ENCODE measurements around the gene PPP6R2. TPM values are rescaled to one million over a fixed set of nuclear protein-coding genes. Genes with fewer than 3 reads are reported as not detected.
"Not testable (repeated sequence)": the region's sequence is repeated elsewhere in the genome, so short reads cannot be mapped to it uniquely, and the experiment has no call there.

The PPP6R2 gene
- total RNA-seq, 2 experiments from 2014 or later = 56.5 to 58.9 TPM

DNA sequence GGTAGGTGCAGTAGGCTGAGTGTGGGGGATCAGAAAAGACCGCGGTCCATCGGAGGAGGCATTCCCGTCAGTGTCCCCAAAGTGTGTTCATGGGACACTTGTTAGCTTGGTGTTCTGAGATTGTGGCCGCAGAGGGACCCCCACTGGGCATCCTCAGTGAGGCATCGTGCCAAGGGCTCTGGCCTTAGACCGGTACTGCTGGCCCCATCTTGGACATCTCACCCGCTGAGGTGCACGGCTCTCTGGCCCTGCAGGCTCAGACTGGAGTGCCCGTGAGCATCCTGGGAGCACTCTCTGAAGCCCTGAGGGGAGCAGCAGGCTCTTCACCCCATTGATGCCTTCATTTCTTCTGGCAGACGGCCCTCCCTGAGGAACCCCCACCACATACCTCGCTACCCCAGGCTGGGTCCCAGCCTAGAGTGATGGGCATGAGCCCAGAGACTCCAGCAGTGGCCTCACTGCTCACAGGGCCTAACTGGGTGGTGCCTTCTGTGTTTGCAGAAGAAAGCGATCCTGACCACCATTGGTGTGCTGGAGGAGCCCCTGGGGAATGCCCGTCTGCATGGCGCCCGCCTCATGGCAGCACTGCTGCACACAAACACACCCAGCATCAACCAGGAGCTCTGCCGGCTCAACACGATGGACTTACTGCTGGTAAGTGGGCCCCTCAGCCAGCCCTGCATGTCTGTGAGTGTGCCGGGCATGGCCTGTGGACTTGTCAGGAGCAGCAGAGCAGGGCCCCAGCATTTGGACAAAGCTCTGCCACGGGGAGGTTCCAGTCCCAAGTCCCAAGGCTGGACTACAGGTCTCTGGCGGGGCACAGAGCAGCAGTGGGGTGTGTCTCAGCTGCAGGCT, 80.1 kb downstream of the PPP6R2 start:
- no peaks in the 10 kb centered on the region for H3K4me1 Mint-ChIP-seq
- no peaks in the 10 kb centered on the region for H3K9me3 Mint-ChIP-seq
- DNase-seq = no peak
- POLR2A ChIA-PET = no interaction called here
- H3K27me3 Mint-ChIP-seq = no peaks in the 10 kb centered on the region
- no peak overlapping the region for H3K27ac Mint-ChIP-seq
- CTCF ChIA-PET = no interaction called here
- H3K4me3 Mint-ChIP-seq = no peak overlapping the region
- H3K36me3 Mint-ChIP-seq (ENCODE audit: low read depth) = peaks cover 48% of the 10 kb centered on the region

- no peak overlapping the region for H3K27ac Mint-ChIP-seq
- H3K9me3 Mint-ChIP-seq = no peaks in the 10 kb centered on the region
- ChIA-PET POLR2A (no interaction called here), CTCF (no interaction called here)
- peaks cover 49% of the 10 kb centered on the region for H3K36me3 Mint-ChIP-seq (ENCODE audit: low read depth)
- H3K27me3 Mint-ChIP-seq = no peaks in the 10 kb centered on the region
- DNase-seq = no peak
- H3K4me3 Mint-ChIP-seq = no peak overlapping the region
- H3K4me1 Mint-ChIP-seq = no peaks in the 10 kb centered on the region
Observed at GRCh38 chr22:50423956-50424355, 80.8 kb downstream of the PPP6R2 start.

DNA sequence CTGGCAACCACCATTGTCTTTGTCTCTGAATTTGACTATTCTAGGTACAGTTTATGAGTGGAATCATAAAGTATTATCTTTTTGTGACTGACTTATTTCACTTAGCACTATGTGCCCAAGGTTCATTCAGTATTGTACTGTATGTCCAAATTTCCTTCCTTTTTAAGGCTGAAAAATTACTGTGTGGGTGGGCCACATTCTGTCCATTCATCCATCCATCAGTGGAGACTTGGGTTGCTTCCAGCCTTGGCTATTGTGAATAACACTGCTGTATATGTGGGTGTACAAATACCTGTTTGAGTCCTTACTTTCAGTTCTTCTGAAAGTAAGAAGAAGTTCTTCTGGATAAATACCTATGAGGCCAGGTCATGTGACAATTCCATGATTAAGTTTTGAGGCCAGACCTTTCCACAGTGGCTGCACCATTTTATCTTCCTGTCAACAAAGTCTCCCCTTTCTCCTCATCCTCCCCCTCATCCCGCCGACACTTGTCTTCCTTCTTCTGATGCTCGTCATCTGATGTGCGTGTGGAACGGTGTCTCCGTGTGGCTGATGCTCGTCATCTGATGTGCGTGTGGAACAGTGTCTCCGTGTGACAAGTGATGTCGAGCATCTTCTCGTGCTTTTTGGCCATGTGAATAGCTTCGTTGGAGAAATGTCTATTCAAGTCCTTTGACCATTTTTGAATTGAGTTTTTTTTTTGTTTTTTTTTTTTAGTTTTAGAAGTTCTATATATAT, 82.2 kb downstream of the PPP6R2 start:
- Mint-ChIP-seq H3K9me3 (no peaks in the 10 kb centered on the region), H3K27me3 (no peaks in the 10 kb centered on the region), H3K4me1 (no peaks in the 10 kb centered on the region), H3K4me3 (no peak overlapping the region), H3K36me3 (ENCODE audit: low read depth) (peaks cover 43% of the 10 kb centered on the region), H3K27ac (no peak overlapping the region)
- DNase-seq = no peak
- POLR2A ChIA-PET = interaction anchor here (1.1 kb wide), 1 partner anchor 43 kb away, joined by 3 read pairs; no protein-coding TSS in a partner anchor
- CTCF ChIA-PET = interaction anchor here (1.3 kb wide), 1 partner anchor 73 kb away, joined by 4 read pairs; no protein-coding TSS in a partner anchor

DNA sequence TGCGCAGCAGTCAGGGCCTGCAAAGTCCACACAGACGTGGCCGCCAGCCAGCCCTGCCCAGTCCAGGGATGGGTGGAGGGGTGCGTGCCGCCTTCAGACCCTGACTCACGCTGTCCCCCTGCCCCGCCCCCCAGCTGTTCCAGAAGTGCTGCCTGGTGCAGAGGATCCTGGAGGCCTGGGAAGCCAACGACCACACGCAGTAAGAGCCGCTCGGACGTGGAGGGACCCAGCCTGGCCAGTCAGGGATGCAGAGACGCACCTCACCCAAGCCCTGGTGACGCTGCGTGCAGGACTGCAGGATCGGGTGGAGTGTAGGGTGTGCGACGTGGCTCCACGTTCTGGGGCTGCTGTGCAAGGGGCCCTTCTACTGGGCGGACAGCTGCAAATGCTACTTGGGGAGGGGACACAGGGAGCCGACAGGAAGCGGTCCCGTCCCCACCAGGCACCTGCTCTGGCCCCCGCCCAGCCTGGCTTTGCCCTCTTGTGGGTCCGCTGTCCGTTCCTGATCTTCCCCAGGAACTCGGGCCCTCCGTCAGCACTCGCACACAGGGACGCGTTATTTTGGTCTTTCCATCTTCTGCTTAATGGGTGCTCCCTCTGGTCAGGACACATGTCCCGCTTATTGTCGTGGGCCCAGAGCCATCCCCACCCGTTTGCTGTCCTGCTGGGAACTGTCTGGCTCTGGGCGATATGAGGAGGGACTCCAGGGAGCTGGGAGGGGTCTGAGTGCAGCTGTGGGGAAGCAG, 89.2 kb downstream of the PPP6R2 start:
- H3K27me3 Mint-ChIP-seq = no peaks in the 10 kb centered on the region
- H3K36me3 Mint-ChIP-seq (ENCODE audit: low read depth) = peaks cover 33% of the 10 kb centered on the region
- ChIA-PET CTCF (no interaction called here), POLR2A (no interaction called here)
- no peak overlapping the region for H3K4me3 Mint-ChIP-seq
- no peaks in the 10 kb centered on the region for H3K4me1 Mint-ChIP-seq
- no peak for DNase-seq
- H3K27ac Mint-ChIP-seq = no peak overlapping the region
- no peaks in the 10 kb centered on the region for H3K9me3 Mint-ChIP-seq

- CTCF ChIA-PET, H3K9me3 Mint-ChIP-seq: not testable (repeated sequence)
Observed at GRCh38 chr22:50432877-50433510, 89.9 kb downstream of the PPP6R2 start.

DNA sequence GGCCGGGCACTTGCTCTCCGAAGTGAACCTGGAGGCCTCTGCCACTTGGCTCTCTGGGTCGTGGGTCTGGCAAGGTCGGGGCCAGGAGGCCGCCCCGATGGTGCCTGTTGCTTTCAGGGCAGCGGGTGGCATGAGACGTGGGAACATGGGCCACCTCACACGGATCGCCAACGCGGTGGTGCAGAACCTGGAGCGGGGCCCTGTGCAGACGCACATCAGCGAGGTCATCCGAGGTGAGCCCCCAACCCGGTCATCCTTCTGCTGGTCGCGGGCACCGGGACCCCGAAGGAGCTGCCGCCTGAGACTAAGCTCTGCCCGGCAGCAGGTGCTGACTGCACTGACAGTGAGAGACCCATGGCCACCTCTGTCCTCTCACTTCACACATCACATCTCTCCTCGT, 91.7 kb downstream of the PPP6R2 start:
- no peak overlapping the region for H3K4me3 Mint-ChIP-seq
- H3K27ac Mint-ChIP-seq = no peak overlapping the region
- H3K27me3 Mint-ChIP-seq = no peaks in the 10 kb centered on the region
- DNase-seq = no peak
- no peaks in the 10 kb centered on the region for H3K4me1 Mint-ChIP-seq
- H3K36me3 Mint-ChIP-seq (ENCODE audit: low read depth) = peaks cover 21% of the 10 kb centered on the region
- H3K9me3 Mint-ChIP-seq = no peaks in the 10 kb centered on the region
- ChIA-PET CTCF (no interaction called here), POLR2A (no interaction called here)

More at GRCh38 chr22:50432877-50433510, 89.9 kb downstream of the PPP6R2 start:
- H3K27ac Mint-ChIP-seq, DNase-seq, H3K27me3 Mint-ChIP-seq, H3K4me3 Mint-ChIP-seq, POLR2A ChIA-PET, H3K4me1 Mint-ChIP-seq: not testable (repeated sequence)
- peaks cover 31% of the 10 kb centered on the region for H3K36me3 Mint-ChIP-seq (ENCODE audit: low read depth)

- Mint-ChIP-seq H3K9me3 (no peaks in the 10 kb centered on the region), H3K36me3 (ENCODE audit: low read depth) (peaks cover 21% of the 10 kb centered on the region), H3K27me3 (no peaks in the 10 kb centered on the region), H3K27ac (no peak overlapping the region), H3K4me3 (no peak overlapping the region), H3K4me1 (no peaks in the 10 kb centered on the region)
- CTCF ChIA-PET = no interaction called here
- POLR2A ChIA-PET = interaction anchor here (1.1 kb wide), 1 partner anchor 74 kb away, joined by 3 read pairs; no protein-coding TSS in a partner anchor
- no peak for DNase-seq
Observed at GRCh38 chr22:50435291-50436014, 92.3 kb downstream of the PPP6R2 start.

DNA sequence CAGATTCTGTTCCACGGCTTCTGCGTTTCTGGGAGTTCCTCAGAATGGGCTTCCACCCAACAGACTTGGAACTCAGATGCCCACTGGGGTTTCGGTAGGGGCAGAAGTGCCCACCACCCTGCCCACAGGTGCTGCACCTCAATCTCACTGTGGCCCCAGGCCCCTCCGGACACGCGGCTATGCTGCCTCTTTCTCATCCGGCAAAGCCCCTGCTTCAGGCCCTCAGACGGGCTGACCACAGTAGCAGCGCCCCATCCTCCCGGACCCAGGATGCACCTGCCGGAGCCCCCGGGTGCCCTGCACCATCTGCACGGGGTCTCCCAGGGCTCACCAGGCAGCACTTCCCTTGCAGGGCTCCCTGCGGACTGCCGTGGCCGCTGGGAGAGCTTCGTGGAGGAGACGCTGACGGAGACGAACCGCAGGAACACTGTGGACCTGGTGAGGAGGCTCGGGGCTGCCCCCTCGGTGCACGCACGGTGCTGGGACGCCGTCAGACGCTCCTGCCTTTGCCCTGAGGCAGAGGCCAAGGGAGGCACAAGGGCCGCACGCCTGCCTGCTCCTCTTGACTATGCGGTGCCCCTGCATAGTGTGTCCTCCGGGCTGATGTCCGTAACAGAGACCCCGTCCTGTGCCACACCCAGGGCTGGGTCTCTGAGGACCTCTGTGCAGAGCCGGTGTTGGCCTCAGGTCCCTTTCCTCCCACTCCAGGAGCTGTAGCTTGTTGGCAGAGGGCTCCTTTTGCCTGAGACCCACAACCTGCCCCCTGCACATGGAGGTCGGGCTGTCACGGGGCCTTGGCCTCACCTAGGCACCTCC, 93.1 kb downstream of the PPP6R2 start:
- DNase-seq = no peak
- Mint-ChIP-seq H3K36me3 (ENCODE audit: low read depth) (peaks cover 15% of the 10 kb centered on the region), H3K9me3 (no peaks in the 10 kb centered on the region), H3K4me1 (no peaks in the 10 kb centered on the region), H3K4me3 (no peak overlapping the region), H3K27ac (no peak overlapping the region), H3K27me3 (no peaks in the 10 kb centered on the region)
- CTCF ChIA-PET = no interaction called here
- POLR2A ChIA-PET = interaction anchor here (1.1 kb wide), 1 partner anchor 73 kb away, joined by 3 read pairs; no protein-coding TSS in a partner anchor

DNA sequence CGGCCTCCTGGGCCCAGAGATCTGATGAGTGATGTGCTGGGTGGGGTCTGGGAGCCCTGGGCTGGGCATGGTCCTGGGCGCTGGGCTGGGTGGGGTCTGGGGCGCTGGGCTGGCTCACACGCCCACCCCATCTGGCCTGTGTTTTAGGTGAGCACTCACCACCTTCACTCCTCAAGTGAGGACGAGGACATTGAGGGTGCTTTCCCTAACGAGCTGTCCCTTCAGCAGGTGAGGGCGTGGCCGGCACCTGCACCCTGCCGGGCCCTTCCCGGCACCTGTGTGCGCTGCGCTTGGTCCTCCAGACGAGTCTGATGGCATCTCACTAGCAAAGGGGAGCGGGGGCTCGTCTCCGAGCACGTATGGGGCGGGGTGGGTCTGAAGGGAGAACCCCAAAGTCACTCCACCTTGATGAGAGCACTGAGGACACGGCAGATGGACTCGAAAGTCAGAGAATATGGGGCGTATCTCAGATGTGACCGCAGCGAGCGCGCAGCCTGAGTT, 93.8 kb downstream of the PPP6R2 start:
- H3K27me3 Mint-ChIP-seq = no peaks in the 10 kb centered on the region
- no peak overlapping the region for H3K4me3 Mint-ChIP-seq
- H3K9me3 Mint-ChIP-seq = no peaks in the 10 kb centered on the region
- CTCF ChIA-PET = no interaction called here
- DNase-seq = no peak
- no peaks in the 10 kb centered on the region for H3K4me1 Mint-ChIP-seq
- H3K36me3 Mint-ChIP-seq (ENCODE audit: low read depth) = peaks cover 11% of the 10 kb centered on the region
- H3K27ac Mint-ChIP-seq = no peak overlapping the region
- POLR2A ChIA-PET = interaction anchor here (1.1 to 2.9 kb wide), 2 partner anchors 13 to 88 kb away, joined by 3 to 9 read pairs; partner anchors contain the start of gene SCO2

DNA sequence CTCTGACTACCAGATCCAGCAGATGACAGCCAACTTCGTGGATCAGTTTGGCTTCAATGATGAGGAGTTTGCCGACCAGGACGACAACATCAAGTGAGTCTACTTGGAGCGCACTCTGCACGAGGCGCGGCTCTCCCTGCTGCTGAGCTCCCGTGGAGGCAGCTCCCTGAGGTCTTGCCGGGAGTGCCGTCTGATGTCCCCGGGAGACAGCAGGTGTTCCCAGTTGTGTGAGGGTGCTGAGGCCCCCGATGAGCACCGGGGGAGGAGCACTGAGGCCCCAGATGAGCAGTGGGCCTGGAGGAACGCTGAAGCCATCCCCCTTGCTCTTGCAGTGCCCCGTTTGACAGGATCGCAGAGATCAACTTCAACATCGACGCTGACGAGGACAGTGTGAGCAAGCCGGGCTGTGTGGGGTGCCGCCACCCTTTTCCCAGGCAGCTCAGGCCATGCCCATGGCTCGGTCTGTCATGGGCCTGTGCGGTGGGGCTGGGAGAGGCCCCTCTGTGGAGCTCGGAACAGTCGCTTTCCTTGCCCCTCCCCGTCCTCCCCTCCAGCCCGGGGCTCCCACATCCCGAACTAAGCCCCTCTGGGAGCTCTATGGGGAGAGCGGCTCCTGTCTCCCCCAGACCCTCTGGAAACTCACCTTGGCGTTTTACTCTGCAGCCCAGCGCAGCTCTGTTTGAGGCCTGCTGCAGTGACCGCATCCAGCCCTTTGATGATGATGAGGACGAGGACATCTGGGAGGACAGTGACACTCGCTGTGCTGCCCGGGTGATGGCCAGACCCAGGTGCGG, 94.6 kb downstream of the PPP6R2 start:
- POLR2A ChIA-PET = interaction anchor here (1.1 to 2.9 kb wide), 2 partner anchors 12 to 88 kb away, joined by 3 to 9 read pairs; partner anchors contain the start of gene SCO2

More for the DNA sequence above, 94.6 kb downstream of the PPP6R2 start:
- Mint-ChIP-seq H3K36me3 (ENCODE audit: low read depth) (peaks cover 10% of the 10 kb centered on the region), H3K9me3 (no peaks in the 10 kb centered on the region), H3K4me3 (no peak overlapping the region), H3K27ac (no peak overlapping the region), H3K27me3 (no peaks in the 10 kb centered on the region), H3K4me1 (no peaks in the 10 kb centered on the region)
- CTCF ChIA-PET = interaction anchor here (0.9 kb wide), 1 partner anchor 88 kb away, joined by 3 read pairs; the partner anchor contains the start of gene SCO2
- DNase-seq = no peak

Data from activated CD4-positive, alpha-beta memory T cell treated with anti-CD3 and anti-CD28 coated beads, Interleukin-2, amount 10 ng/mL, durations not matched to agents 7 days and 5 days (primary cell).